Purkinje cell (primary cell): Measurements from ENCODE around the gene CEACAM1. TPM values are rescaled to one million over a fixed set of nuclear protein-coding genes. Genes with fewer than 3 reads are reported as not detected.

Experiments used
- polyA plus RNA-seq: library from polyadenylated mRNA; unstranded; fragments of >200 nt; fragmentation: Nextera tagmentation; gene quantifications from 2 replicates; pipeline ENCODE4 v1.2.1, GENCODE V29; 2014

CEACAM1 gene
- 0.32 TPM in 1 of 2 replicates, not detected in the other for polyA plus RNA-seq

GRCh38 chr19:42528354-42529247, at the start of gene CEACAM1:
Gene CEACAM1 (minus strand): TSS chr19:42528481. CDS start chr19:42528374, 107 bp downstream.

Other genes starting within 250 kb of the CEACAM1 start
- not detected in 2 replicates for gene PRR19, start 226.3 kb downstream of the CEACAM1 start, polyA plus RNA-seq
- 18.3 and 25.0 TPM in 2 replicates for gene PAFAH1B3, start 225.9 kb downstream of the CEACAM1 start, polyA plus RNA-seq
- gene TMEM145, start 215.2 kb downstream of the CEACAM1 start, polyA plus RNA-seq, result 7.7 and 7.8 TPM in 2 replicates
- gene MEGF8, start 202.8 kb downstream of the CEACAM1 start, polyA plus RNA-seq, result 1.2 and 2.8 TPM in 2 replicates
- gene CNFN, start 138.2 kb downstream of the CEACAM1 start, polyA plus RNA-seq, result 10.5 and 29.7 TPM in 2 replicates
- not detected in 2 replicates for gene LIPE, start 101.1 kb downstream of the CEACAM1 start, polyA plus RNA-seq
- not detected in 2 replicates for gene CXCL17, start 85.5 kb downstream of the CEACAM1 start, polyA plus RNA-seq
- gene CEACAM8, start 66.4 kb upstream of the CEACAM1 start, polyA plus RNA-seq, result 0.27 and 1.6 TPM in 2 replicates
- not detected in 2 replicates for gene PSG3, start 212.0 kb upstream of the CEACAM1 start, polyA plus RNA-seq
- not detected in 2 replicates for gene PSG8, start 237.2 kb upstream of the CEACAM1 start, polyA plus RNA-seq